Measurements from ENCODE around the gene SSH2. TPM values are rescaled to one million over a fixed set of nuclear protein-coding genes. Genes with fewer than 3 reads are reported as not detected.
A peak's percentile ranks its signal among the peaks of the same experiment; 100 is the strongest.

Gene SSH2
- total RNA-seq, 1 experiment from 2014 or later, result 5.5 TPM

DNA sequence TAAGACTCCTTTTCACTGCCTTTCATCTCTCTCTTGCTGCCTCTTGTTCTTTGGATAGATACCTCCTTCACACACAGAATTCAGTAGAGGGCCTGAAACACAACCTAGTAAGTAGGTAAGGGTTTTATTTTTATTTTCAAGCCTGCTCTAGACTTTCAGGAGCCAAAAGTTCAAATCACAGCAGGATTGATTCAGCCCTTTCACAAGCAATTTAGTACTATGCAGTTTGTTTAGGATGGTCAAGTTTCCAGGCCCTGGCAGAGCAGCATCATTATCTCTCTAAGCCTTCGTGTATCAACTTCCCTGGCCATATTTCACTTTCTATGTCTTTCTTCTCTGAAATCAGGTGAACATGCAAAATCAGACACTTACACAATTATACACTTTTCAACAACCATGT lies 158.5 kb downstream of the SSH2 start:
- no peaks in the 10 kb centered on the region for H3K27me3 ChIP-seq (ENCODE audit: control insufficient read depth, insufficient read depth, low read length)
- no peaks in the 10 kb centered on the region for H3K36me3 ChIP-seq (replicated peaks; ENCODE audit: control insufficient read depth, insufficient read depth, low read length)
- no peak for DNase-seq
- no peak overlapping the region for H3K4me3 ChIP-seq (ENCODE audit: insufficient read depth, low read depth, low read length)

DNA sequence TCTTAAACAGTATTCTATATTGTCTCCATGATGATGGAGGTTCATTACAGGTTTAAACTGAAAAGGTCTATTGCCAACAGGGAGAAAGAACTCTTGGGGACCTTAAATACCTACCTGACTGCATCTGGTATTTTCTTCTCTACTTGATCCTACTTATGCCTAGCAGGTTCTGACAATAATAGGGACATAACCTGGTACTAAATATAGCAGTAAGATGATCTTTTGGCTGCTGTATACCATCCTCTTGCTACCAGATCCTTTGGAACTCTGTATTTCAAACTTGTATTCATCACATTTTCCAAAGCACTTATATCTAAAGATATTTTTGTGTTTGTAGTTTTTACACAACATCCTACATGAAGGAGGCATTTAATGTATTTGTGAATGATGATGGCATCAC lies 160.8 kb downstream of the SSH2 start:
- Histone ChIP-seq H3K27me3 (ENCODE audit: control insufficient read depth, insufficient read depth, low read length) (no peaks in the 10 kb centered on the region), H3K36me3 (replicated peaks; ENCODE audit: control insufficient read depth, insufficient read depth, low read length) (no peaks in the 10 kb centered on the region), H3K4me3 (ENCODE audit: insufficient read depth, low read depth, low read length) (no peak overlapping the region)
- DNase-seq, result no peak

DNA sequence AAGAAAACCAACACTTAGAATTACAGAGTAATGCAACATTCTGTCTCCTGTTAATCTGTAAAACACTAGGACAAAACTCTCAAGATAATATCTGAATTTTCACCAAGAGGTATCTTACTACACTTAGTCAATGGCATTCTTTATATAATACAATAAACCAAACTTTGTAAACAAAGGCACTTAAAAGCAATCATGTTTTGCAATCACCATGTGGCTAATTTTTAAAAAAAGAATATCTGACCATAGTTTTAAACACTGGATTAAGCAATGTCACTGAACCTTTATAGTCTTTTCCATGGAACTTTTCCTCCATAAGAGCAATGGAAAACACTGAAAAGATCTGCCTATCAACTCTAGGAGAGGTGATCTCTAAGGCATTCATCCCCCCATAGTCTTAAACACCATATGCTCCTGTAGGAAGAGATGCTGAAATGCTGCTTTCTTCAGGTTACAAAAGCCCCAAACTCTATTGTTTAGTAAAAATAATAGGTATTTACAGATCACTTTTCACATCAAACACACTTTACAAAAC lies 163.2 kb downstream of the SSH2 start:
- Histone ChIP-seq H3K36me3 (replicated peaks; ENCODE audit: control insufficient read depth, insufficient read depth, low read length) (no peaks in the 10 kb centered on the region), H3K27me3 (ENCODE audit: control insufficient read depth, insufficient read depth, low read length) (no peaks in the 10 kb centered on the region), H3K4me3 (ENCODE audit: insufficient read depth, low read depth, low read length) (no peak overlapping the region)
- DNase-seq, result no peak

DNA sequence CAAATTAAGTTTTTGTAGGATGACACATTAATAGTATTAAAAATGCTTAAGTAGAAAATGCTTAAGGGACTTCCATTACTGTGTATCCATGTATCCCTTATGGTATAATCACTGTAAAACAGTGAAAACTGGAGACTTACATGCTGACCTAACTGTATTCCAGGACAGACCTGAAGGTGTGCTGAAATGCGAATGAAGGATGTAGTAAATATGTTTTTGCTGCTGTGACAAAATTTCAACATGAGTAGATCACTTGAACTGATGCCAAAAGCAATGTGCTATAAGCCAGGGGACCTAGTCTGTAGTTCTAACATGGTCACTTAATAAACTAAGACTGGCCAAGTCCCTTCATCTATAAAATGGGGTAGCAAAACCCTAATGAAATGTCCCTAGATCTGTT lies 165.3 kb downstream of the SSH2 start:
- H3K36me3 ChIP-seq (replicated peaks; ENCODE audit: control insufficient read depth, insufficient read depth, low read length), result no peaks in the 10 kb centered on the region
- no peak for DNase-seq
- no peak overlapping the region for H3K4me3 ChIP-seq (ENCODE audit: insufficient read depth, low read depth, low read length)
- H3K27me3 ChIP-seq (ENCODE audit: control insufficient read depth, insufficient read depth, low read length), result peaks cover 4% of the 10 kb centered on the region

DNA sequence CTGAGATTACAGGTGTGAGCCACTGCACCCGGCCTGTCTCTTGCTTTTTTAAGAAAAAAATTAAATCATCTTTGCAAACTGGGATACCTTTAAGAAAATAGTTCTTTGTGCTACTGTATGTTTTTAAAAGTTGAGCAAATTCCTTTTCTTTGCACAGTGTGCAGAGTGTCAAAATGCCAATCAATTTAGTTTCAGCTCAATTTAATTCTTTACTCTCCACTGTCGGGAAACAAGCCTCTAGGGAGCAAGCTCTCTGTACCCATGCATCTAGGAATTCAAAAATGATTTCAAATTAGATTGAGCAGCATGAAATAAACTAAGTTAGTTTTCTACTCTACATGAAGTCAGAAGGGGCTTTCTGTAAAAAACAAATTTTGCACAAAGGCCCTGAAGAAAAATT lies 165.8 kb downstream of the SSH2 start:
- no peak for DNase-seq
- Histone ChIP-seq H3K27me3 (ENCODE audit: control insufficient read depth, insufficient read depth, low read length) (peaks cover 4% of the 10 kb centered on the region), H3K36me3 (replicated peaks; ENCODE audit: control insufficient read depth, insufficient read depth, low read length) (no peaks in the 10 kb centered on the region), H3K4me3 (ENCODE audit: insufficient read depth, low read depth, low read length) (no peak overlapping the region)

DNA sequence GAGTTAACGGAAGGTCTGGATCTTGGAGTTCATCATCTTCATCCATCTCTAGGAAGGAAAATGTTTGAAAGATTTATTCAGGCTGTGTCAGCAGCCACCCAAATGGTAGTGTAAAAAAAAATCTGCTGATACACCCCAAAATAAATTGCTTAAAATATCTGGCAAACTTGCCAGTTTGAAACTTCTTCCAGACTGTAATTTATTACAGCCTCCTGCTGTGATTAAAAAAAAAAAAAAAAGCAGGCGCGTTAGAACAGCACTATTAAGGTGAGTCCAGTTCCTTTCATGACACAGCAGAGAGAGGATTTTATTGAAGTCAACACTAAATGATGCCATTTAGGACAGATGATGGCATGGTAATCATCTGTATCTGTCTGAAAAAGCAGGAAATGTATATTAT lies 166.8 kb downstream of the SSH2 start:
- DNase-seq, result no peak
- Histone ChIP-seq H3K4me3 (ENCODE audit: insufficient read depth, low read depth, low read length) (no peak overlapping the region), H3K36me3 (replicated peaks; ENCODE audit: control insufficient read depth, insufficient read depth, low read length) (no peaks in the 10 kb centered on the region), H3K27me3 (ENCODE audit: control insufficient read depth, insufficient read depth, low read length) (peaks cover 4% of the 10 kb centered on the region)

DNA sequence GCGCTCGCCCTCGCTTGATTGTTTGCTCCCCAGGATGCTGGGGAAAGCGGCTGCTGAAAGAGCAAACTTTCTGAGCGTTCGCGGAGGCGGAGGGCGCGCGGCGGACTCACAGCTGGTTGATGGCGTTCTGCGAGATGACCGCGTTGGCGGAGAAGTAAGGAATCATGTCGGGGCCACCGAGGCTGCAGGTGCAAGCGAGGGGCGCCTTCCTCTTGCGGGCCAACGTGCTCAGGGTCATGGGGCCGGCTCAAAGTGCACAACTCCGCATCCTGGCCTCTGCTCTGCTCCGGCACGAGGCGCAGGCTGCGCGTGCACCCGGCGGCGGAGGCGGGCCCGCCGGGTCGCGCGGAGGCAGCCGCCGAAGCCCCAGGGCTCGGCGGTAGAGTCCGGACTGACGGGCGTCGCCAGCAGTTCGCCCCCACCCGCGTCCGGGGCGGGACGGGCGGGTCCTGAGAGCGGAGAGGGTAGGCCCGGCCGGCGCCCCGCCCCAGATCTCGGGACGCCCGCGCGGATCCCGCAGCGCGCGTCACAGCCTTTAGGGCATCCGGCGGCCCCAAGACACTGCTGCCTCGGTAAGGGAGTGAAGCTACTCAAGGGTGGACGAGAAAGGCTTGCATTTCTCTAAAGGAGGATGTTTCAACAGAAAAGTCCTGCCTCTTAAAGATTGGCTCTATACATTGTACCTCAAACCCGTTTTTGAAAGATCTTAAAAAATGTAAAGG lies 168.8 kb downstream of the SSH2 start:
- Histone ChIP-seq H3K4me3 (ENCODE audit: insufficient read depth, low read depth, low read length) (peak overlapping the region; percentile 66), H3K27me3 (ENCODE audit: control insufficient read depth, insufficient read depth, low read length) (peaks cover 4% of the 10 kb centered on the region), H3K36me3 (replicated peaks; ENCODE audit: control insufficient read depth, insufficient read depth, low read length) (no peaks in the 10 kb centered on the region)
- DNase-seq, result peak; percentile 90

DNA sequence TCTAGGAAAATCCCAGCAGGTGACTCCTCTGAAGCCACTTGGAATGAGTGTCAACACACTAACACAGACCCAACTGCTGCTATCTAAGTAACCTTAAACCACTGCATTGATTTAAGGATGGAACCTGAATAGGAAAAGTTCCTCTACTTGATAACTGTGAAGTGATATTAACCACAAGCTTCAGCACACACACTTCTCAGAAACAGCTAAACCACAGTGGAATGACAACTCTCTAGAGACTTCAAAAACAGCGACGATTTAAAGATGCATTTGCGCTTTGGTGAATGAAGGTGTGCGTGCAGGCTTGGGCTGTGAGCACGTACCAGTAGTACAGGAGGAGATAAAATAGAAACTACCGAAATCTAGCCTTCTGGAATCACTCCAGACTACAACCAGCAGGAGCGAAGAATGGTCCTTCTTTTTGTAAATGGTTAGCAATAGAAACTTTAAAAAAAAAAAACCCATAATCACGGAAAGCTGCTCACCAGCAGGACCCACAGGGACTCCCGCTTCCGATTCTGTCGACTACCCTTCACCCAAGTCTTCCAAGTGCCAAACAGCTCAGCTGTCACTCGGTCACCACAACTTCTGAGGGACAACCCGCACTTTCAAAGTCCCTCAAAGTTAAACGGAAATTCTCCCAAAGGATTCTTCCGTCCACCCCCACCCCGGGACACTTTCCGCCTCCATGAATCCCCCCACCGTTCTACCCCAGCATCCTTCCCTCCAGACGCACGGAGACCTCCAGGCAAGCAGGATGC lies 169.6 kb downstream of the SSH2 start:
- Histone ChIP-seq H3K27me3 (ENCODE audit: control insufficient read depth, insufficient read depth, low read length) (peaks cover 4% of the 10 kb centered on the region), H3K4me3 (ENCODE audit: insufficient read depth, low read depth, low read length) (peak overlapping the region; percentile 66), H3K36me3 (replicated peaks; ENCODE audit: control insufficient read depth, insufficient read depth, low read length) (no peaks in the 10 kb centered on the region)
- peak; percentile 29 for DNase-seq

DNA sequence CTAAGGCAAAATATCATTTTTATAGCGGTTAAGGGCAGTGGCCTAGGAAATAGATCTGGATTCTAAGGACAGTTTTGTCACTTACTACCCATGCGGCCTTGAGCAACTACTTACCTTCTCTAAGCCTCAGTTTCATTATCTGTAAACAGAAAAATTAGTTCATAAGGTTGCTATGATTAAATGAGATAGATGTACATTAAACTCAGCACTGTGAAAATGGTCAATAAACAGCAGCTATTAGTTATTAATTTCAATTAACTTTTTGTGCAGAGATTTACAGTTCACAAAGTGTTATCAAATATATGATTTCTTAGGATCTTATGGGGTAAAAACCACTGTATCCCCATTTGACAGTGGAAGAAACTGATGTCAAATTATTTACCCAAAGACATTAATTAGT lies 171.8 kb downstream of the SSH2 start:
- no peaks in the 10 kb centered on the region for H3K36me3 ChIP-seq (replicated peaks; ENCODE audit: control insufficient read depth, insufficient read depth, low read length)
- H3K27me3 ChIP-seq (ENCODE audit: control insufficient read depth, insufficient read depth, low read length), result peaks cover 4% of the 10 kb centered on the region
- no peak for DNase-seq
- H3K4me3 ChIP-seq (ENCODE audit: insufficient read depth, low read depth, low read length), result no peak overlapping the region

DNA sequence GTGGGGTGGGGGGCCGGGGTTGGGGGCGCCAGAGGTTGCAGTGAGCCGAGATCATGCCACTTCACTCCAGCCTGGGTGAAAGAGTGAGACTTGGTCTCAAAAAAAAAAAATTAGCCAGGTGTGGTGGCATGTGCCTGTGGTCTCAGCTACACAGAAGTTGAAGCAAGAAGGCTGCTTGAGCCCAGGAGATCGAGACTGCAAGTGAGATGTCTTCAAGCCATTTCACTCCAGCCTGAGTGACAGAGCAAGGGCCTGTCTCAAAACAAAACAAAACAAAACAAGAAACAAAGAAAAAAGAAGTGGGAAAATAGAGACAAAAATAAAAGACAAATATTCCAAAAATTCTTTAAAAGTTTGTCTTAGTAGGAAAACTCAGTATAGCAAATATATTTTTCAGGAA lies 172.2 kb downstream of the SSH2 start:
- H3K36me3 ChIP-seq (replicated peaks; ENCODE audit: control insufficient read depth, insufficient read depth, low read length), result no peaks in the 10 kb centered on the region
- H3K4me3 ChIP-seq (ENCODE audit: insufficient read depth, low read depth, low read length), result no peak overlapping the region
- peaks cover 4% of the 10 kb centered on the region for H3K27me3 ChIP-seq (ENCODE audit: control insufficient read depth, insufficient read depth, low read length)
- no peak for DNase-seq

DNA sequence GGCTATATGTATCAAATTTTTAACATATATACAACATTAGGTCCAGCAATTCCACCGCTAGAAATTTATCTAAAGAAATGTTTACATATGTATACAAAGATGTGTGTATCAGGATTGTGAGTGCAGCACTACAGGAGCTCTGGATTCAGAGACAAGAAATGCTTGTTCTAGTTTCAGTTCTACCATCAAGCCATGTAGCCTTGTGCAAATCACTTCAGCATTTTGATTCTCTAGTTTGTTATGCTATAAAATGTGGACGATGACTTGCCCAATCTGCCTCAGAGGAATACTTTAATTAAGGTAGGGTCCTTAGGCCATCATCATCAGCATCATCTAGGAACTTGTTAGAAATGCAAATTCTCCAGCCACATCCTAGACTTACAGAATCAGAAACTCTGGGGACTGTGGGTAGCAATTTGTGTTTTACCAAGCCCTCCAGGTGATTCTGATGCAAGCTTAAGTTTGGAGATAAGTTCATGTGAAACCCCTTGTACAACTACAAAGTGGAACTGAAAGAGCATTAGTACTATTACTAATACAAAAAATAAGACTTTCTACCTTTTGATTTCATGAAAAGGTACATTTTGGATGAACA lies 176.1 kb downstream of the SSH2 start:
- DNase-seq, result no peak
- Histone ChIP-seq H3K36me3 (replicated peaks; ENCODE audit: control insufficient read depth, insufficient read depth, low read length) (no peaks in the 10 kb centered on the region), H3K27me3 (ENCODE audit: control insufficient read depth, insufficient read depth, low read length) (no peaks in the 10 kb centered on the region), H3K4me3 (ENCODE audit: insufficient read depth, low read depth, low read length) (no peak overlapping the region)

DNA sequence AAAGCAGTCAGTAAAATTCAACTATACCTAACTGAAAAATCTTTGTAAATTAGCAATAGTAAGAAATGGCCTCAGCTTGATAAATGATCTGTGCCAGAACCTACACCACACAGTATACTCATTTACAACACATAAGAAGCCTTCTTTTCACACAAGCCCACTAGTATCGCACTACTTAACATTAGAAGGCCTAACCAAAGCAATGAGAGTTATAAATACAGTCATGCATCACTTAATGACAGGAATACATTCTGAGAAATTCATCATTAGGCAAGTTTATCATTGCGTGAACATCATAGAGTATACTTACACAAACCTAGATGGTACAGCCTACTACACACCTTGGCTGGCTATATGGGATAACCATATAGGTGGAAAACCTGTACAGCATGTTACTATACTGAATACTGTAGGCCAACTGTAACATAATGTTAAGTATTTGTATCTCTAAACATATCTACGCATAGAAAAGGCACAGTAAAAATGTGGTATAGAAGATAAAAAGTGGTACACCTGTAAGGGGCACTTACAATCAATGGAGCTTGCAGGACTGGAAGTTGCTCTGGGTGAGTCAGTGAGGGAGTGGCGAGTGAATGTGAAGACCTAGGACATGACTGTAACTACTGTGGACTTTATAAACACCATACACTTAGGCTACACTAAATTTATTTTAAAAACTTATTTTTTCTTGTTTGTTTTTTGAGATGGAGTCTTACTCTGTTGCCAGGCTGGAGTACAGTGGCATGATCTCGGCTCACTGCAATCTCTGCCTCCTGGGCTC lies 180.8 kb downstream of the SSH2 start:
- Histone ChIP-seq H3K36me3 (replicated peaks; ENCODE audit: control insufficient read depth, insufficient read depth, low read length) (no peaks in the 10 kb centered on the region), H3K4me3 (ENCODE audit: insufficient read depth, low read depth, low read length) (no peak overlapping the region), H3K27me3 (ENCODE audit: control insufficient read depth, insufficient read depth, low read length) (no peaks in the 10 kb centered on the region)
- DNase-seq, result no peak

DNA sequence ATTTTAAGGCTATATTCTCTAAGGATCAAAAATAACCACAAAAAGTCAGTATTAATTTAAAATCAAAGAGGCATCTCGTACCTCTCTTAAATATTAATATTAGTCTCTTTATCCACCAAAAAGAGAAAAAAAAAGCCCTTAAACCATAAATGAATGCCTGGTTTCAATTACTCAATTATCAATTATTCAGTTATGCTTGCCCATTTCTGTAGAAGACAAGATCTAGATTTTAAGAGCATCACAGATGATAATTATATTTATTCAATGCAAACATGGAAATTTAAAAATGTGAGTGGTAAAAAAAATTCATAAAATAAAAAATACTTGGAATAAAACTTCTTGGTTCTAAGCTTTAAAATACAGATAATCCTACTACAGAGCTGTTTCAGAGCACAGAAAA lies 181.6 kb downstream of the SSH2 start:
- H3K36me3 ChIP-seq (replicated peaks; ENCODE audit: control insufficient read depth, insufficient read depth, low read length), result no peaks in the 10 kb centered on the region
- H3K4me3 ChIP-seq (ENCODE audit: insufficient read depth, low read depth, low read length), result no peak overlapping the region
- no peaks in the 10 kb centered on the region for H3K27me3 ChIP-seq (ENCODE audit: control insufficient read depth, insufficient read depth, low read length)
- DNase-seq, result no peak

DNA sequence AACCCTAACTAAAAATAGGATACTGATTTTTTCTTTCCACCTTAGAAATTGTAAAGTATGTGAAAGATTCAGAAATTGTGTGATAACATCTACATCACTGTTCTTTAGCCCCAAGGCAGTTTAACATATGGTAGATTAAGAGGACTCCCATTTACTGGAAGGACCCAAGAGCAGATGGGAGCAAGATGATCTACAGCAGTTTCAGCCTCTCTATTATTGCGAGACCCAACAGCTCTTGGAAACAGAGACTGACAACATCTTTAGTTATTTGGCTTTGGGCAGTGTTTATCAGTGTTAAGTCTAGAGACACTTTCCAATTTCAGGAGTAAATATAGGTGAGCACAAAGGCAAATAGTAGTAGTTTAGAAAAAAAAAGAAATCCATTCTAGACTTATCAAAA lies 182.4 kb downstream of the SSH2 start:
- Histone ChIP-seq H3K36me3 (replicated peaks; ENCODE audit: control insufficient read depth, insufficient read depth, low read length) (no peaks in the 10 kb centered on the region), H3K4me3 (ENCODE audit: insufficient read depth, low read depth, low read length) (no peak overlapping the region)
- no peak for DNase-seq

More for the DNA sequence above, 182.4 kb downstream of the SSH2 start:
- no peaks in the 10 kb centered on the region for H3K27me3 ChIP-seq (ENCODE audit: control insufficient read depth, insufficient read depth, low read length)
